Left cardiac atrium (tissue), 4 donors: ENCODE measurements around the gene GALNT16. TPM values are rescaled to one million over a fixed set of nuclear protein-coding genes. Genes with fewer than 3 reads are reported as not detected.
"Not testable (repeated sequence)": the region's sequence is repeated elsewhere in the genome, so short reads cannot be mapped to it uniquely, and the experiment has no call there.

Experiments used
- ATAC-seq, 2 donors: fragments of 200-7000 bp; cut with Tn5 transposase; one replicate each; pipeline ENCODE4 v1.9.1; 2020; ENCODE audit warnings: mild to moderate bottlenecking in 2 of 2, moderate library complexity in 2 of 2
- DNase-seq: peaks from one replicate; pipeline ENCODE4 v3.0.0-alpha.2; 2020
- intact Hi-C, 2 donors: fragments of 100-400 bp; cut with DNase I; formaldehyde crosslinking; loops; one replicate each; pipeline versions ENCODE4 v1.14.1 to v1.15.1; 2022 to 2023
- total RNA-seq, 2 donors: library from RNA; stranded (reverse); fragmentation: NEBNext Ultra II Directional; extraction: Animal tissue kit (Norgen Biotek cat#: 25700); gene quantifications; one replicate each; pipeline ENCODE4 v1.2.1, GENCODE V29; 2021
- donor health status: DM: no; HTN: yes; CAD: no.
- donor health status: DM: no; HTN: yes; CAD: no; lungs with severe emphysema.
- donor health status: DM: yes; HTN: yes; CAD: no.
- donor health status: Dilated cardiomyopathy.

Gene GALNT16
- total RNA-seq, 2 donors from 2014 or later: 28.8 to 50.0 TPM

DNA sequence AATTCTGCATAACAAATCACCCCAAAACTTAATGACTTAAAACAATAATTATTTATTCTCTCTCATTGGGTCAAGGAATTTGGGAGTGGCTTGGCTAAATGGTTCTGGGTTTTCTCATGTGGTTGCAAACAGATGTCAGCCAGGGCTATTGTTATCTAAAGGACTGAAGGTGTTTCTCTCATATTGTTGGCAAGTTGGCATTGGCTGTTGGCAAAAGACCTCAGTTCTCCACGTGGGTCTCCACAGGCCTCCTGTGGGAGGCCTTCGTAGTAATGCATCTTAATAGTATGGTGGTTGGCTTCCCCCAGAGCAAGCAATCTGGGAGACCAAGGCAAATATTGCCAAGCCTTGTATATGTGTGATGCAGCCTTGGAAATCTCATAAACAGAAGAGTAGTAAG, 14.4 kb downstream of the GALNT16 start:
- DNase-seq: no peak
- intact Hi-C loops: no loop called here

DNA sequence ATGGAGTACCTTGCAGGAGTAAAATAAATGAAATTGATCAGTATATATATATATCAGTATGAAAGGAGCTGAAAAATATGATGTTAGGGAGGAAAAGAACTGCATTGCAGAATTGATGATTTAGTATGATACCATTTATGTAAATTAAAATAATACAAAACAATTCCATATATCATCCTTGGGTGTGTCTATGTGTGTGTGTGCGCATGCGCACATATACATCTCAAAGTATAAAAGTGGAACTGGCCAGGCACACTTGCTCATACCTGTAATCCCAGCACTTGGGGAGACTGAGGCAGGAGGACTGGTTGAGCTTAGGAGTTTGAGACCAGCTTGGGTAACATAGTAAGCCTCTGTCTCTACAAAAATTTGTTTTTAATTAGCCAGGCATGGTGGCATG, 15.4 kb downstream of the GALNT16 start:
- DNase-seq (no peak), ATAC-seq (no peak)
- intact Hi-C loops: no loop called here

More for the DNA sequence above, 14.4 kb downstream of the GALNT16 start:
- ATAC-seq: peak; percentile 64 to 83

DNA sequence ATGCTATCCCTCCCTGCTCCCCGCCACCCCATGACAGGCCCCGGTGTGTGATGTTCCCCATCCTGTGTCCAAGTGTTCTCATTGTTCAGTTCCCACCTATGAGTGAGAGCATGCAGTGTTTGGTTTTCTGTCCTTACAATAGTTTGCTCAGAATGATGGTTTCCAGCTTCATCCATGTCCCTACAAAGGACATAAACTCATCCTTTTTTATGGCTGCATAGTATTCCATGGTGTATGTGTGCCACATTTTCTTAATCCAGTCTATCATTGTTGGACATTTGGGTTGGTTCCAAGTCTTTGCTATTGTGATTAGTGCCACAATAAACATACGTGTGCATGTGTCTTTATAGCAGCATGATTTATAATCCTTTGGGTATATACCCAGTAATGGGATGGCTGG, 17.4 kb downstream of the GALNT16 start:
- intact Hi-C loops, DNase-seq, ATAC-seq: not testable (repeated sequence)

DNA sequence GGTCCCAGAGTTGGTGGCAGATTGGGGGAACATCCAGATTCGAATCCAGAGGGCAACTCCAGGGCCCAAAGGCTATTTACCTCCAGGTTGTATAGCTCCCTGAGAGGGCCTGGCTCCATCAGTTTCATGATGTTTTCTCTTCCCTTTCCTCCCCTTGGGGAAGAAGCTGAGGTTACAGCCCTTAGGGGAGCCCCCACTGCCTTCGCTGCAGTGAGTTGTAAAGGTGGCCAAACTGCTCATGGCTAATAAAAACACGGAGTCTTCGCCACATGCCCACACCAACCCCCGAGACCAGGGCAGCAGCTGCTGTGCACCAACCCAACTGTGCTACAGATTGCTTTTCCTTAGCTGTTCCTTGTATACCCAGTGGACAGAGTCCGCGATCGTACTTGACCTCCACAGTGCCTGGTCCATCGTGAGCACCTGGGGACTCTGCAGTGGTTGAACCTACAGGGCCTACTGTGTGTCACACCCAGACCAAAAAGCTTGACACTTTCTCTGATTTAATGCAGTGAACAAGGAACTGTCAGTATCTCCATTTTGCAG, 20.9 kb downstream of the GALNT16 start:
- DNase-seq (no peak), ATAC-seq (no peak)
- intact Hi-C loops: no loop called here

DNA sequence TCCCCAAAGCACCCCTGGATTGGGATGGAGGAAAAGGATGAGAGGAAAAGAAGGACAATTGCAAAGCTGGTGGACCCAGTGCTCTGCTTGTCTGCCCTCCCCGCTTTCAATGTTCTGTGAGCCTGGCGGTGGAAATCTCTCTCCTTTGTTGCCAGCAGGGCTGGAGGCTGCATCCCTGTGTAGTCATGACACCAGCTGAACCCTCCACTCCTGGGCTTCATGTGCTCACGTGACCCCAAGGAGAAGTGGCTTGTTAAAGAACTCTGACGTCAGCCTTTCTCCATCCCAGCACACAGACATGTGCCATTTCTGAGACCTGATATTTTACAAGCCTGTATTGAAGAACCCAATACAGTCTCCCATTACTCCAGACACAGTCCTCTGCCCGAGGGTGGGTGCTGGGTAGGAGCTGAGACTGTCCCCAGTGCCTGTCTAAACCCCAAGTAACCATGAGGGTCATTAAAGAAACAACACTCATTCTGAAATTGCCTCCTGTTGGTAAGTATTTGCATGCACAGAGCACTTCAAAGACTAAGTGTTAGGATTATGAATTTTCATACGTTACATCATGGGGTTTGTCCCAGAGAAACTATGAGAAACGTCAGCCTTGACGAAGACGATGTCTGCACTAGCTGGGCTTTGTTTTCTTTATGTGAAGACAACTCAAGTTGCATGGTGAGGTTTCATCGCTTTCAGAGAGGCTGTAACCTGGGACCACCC, 21.7 kb downstream of the GALNT16 start:
- intact Hi-C loops: no loop called here
- peak; percentile 50 to 65 for ATAC-seq

DNA sequence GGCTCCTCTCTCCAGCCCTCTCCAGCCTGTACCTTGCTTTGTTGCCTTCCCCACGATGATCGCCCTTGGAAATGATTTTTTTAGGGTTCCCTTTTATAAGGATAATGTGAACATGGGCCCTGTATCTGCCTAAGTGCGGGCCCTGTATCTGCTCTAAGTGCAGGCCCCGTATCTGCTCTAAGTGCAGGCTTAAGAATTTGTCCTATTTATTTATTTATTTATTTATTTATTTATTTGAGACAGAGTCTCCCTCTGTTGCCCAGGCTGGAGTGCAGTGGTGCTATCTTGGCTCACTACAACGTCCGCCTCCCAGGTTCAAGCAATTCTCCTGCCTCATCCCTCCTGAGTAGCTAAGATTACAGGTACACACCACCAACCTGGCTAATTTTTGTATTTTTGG, 22.5 kb downstream of the GALNT16 start:
- DNase-seq (no peak), ATAC-seq (no peak)
- intact Hi-C loops: no loop called here

More for the DNA sequence above, 21.7 kb downstream of the GALNT16 start:
- DNase-seq: no peak

DNA sequence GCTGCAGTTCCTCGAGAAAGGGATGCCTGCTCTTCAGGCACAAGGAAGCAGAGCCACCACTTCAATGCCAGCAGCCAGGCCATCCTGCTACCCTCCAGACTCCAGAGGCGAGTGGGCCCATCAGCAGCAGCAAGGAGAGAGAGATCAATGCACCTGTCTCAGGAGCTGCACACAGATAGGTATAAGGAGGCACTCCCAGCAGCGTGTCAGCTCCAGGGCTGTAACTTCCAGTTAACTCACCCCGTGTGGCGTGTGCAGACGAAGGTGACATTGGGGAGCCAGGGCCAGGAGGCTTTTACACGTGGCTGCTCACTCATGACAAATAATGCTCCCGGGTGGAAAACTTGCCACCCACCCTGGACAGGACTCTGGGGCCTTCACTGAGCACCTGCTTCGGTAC, 24.2 kb downstream of the GALNT16 start:
- DNase-seq: no peak
- no peak for ATAC-seq
- intact Hi-C loops: no loop called here

DNA sequence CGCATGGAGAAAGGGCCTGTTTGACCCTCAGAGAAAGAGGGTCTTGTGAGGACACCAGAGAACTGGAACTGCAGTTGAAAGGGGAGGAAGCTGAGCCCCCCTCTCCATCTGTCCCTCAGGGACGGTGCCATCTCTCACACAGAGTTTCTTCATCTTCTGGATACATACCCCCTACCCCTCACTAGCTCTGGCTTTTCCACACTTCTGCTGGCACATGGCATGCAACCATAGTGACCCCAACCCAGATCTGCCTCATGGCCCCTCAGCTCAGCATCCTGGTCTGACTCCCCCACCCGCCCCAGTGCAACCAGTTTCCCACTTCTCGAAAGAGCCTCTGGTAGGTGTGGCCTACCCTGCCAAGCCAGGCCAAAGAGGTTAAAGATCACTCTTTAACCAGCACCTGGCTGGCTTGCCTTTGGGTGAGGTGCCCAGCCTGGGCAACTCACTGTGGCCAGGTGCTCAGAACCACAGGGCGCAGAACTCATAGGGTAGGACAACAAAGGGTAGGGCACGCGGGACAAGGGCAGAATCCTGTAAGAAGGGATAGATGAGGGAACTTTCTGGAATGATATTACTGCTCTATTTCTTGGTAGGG, 25.8 kb downstream of the GALNT16 start:
- intact Hi-C loops: no loop called here
- ATAC-seq (no peak), DNase-seq (no peak)

DNA sequence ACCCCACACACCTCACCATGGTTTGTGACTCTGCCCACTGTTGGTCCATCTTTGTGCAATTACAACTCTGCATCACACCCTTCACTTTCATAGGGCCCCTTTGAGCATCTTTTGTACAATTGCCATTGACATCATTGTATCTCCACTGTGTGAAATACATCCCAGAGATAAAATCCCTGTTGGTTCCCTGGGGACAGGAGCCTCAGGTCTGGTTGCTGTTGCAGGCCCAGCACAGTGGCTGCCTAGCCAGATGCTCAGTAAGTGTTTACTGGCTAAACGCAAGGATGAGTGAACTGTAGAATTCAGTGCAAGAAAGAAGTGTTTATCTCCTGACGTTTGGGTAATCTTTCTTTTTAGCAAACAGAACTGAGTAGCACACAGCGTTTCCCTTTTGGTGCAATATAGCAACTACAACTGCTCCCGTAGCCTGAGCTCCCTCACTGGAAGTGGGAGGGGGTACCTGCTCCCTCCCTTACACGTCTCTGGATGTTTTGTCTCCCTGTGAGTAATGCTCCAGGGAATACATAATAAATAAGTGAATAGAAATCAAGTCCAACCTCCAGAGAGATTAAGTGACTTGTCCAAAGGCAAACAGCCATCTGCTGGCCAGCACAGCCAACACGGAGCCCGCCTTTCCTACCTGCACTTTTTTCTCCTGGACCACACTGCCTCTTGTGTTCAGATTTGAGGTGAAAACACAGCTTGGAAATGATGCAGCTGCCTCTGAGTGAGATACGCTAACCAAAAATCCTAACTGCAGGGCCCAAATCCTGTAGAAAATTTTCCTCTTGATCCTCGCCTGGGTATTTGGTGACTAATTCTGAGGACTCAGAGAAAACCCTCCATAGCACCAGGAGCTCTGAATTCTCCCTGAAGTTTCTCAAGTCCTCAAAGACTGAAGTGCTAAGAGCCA, 27.4 kb downstream of the GALNT16 start:
- ATAC-seq (peak; percentile 4 to 6), DNase-seq (no peak)

DNA sequence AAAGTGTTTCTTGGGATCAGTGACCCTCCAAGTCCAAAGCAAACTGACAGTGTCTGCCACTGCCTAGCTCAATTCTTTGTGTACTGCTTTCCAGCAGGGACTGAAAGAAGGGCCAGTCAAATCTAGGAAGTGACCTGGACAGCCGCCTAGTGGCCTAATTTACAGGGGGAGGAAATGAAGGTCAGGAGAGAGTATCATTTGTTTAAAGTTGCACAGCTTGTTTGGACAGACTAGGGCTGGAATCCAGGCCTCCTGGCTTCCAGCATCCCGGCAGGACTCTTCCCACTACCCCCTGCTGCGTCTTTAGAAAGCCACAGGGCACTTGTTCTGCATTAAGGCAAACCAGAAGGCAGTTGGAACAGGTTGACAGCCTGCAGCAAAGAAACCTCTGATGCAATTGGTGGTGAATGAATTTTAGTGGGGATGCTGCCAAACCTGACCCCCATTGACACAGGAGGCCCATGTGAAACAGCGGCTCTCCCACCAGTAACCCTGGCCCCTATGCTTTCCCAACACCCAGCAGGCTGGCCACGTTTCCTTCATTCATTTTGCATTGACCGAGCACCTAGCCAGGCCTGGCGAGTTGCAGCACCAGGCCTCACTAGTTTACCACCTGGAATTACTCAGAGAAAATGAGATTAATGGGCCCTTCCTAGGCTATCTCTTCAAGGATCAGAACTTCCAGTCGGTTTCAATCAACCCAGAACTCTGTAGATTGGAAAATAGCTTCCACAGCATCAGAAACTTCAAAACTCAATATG, 28.2 kb downstream of the GALNT16 start:
- intact Hi-C loops: no loop called here
- peak; percentile 55 for DNase-seq
- peak; percentile 44 to 52 for ATAC-seq

More for the DNA sequence above, 27.4 kb downstream of the GALNT16 start:
- intact Hi-C loops: no loop called here

DNA sequence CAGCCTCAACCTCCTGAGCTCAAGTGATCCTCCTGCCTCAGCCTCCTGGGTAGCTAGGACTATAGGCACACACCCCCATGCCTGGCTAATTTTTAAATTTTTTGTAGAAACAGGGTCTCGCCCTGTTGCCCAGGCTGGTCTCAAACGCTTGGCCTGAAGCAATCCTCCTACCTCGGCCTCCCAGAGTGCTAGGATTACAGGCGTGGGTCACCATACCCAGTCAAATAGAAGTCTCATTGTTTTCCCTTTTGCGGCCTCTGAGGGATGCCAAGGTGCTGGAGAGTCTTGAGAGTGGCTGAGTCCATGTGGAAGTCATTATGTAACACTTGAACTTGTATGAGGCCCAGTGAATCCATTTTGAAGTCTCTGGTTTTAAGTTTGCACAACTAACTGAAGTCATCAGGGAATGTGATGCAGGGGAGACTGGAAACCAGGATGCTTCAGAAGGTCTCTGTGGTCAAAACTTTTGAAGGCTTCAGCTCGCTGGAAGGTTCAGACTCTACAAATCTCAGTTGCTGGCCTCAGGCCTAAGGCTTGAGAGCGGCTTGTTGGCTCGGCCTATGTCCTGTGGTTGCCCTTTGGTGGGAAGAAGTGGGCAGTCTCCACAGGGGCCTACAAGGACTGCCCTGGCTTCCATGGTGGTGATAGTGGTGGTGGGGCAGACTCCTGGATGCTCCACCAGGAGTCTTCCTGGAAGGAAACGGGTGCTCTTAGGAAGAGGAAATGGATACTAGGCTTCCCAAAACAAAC, 29.2 kb downstream of the GALNT16 start:
- intact Hi-C loops: no loop called here
- no peak for DNase-seq
- ATAC-seq: no peak

DNA sequence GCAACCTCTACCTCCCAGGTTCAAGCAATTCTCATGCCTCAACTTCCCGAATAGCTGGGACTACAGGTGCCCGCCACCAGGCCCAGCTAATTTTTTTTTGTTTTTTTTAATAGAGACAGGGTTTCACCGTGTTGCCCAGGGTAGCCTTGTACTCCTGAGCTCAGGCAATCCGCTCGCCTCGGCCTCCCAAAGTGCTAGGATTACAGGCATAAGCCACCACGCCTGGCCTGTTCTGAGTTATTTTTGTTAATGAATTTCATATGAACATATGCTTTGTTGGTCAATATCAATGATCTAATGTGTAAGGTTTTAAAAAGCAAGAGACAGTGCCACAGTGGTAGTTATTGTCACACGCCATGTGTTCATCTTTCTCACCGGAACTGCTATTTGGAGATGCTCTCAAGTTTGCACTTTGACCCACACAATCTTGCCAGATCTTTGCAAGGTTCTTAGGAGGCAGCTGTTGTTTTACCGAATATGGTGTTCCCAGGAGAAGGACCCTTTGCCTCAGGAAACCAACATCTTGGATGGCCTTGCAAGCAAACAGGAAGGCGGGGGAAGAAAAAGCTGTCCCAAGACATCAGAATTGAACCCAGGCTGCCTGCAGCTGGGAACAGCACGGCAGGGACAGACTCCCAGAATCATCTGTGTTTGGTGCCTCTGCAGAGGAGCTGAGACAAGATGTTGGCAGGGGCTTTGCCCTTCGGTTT, 30.0 kb downstream of the GALNT16 start:
- no peak for DNase-seq
- ATAC-seq: peak in 1 of 2 donors; percentile 17
- intact Hi-C loops: no loop called here

DNA sequence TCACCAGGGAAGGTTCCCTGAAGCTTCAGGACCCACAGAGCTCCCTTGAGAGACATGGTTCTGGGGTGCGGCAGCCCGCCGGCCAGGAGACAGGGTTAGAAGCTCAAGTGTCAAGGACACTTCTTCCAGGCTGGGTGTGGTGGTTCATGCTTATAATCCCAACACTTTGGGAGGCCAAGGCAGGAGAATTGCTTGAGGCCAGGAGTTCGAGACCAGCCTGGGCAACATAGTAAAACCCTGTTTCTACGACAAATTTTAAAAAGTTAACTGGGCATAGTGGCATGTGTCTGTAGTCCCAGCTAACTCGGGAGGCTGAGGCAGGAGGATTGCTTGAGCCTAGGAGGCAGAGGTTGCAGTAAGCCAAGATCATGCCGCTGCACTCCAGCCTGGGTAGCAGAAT, 30.9 kb downstream of the GALNT16 start:
- DNase-seq, intact Hi-C loops: not testable (repeated sequence)

DNA sequence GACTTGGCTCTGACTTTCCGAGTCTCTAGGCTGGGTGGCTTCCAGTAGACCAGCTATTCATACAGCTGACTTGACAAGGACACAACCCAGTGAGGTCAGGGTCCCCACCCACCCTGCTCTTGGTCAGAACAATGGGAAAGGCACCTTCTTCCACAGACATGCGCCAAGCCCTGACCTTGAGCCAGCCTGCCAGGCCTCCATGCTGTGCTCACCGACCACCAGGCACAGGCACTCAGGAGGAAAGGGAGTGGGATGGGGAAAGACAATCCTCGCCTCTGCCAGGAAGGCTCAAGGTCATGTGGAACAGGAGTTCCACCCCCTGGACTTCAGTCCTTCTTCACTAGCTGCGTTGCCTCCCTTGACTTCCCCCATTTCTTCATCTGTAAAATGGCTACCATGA, 31.4 kb downstream of the GALNT16 start:
- no peak for DNase-seq

More for the DNA sequence above, 30.9 kb downstream of the GALNT16 start:
- ATAC-seq: not testable (repeated sequence)

DNA sequence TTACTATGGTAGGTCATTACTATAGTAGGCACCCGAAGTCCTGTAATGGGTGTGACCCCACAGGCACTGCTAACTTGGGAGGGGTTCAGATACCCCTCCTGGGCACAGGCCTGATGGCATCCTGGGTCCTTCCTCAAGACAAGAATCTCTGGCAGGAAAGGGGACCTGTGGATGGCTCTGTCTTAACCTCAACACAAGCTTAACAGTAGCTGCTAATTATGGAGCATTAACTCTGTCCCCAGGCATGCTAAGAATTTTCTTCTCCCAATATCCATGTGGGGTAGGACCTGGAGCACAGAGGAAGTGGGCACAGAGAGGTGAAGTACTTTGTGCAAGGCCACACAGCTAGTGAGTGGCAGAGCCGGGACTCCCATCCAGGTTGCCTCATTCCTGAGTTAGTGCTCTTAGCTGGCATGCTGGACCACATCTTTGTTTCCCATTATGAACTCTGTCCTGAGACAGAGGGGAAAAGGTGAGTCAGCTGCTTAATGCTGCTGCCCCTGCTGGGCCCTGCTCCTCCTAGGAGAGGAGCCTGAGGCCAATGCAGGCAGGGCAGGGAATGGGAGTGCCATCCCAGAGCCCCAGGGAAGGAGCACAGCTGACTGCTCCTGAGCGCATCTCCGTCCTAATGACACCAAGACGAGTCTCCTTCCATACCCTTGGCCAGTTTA, 32.1 kb downstream of the GALNT16 start:
- intact Hi-C loops: no loop called here
- DNase-seq: no peak
- ATAC-seq: peak in 1 of 2 donors; percentile 11

More for the DNA sequence above, 31.4 kb downstream of the GALNT16 start:
- intact Hi-C loops: no loop called here
- ATAC-seq: no peak

DNA sequence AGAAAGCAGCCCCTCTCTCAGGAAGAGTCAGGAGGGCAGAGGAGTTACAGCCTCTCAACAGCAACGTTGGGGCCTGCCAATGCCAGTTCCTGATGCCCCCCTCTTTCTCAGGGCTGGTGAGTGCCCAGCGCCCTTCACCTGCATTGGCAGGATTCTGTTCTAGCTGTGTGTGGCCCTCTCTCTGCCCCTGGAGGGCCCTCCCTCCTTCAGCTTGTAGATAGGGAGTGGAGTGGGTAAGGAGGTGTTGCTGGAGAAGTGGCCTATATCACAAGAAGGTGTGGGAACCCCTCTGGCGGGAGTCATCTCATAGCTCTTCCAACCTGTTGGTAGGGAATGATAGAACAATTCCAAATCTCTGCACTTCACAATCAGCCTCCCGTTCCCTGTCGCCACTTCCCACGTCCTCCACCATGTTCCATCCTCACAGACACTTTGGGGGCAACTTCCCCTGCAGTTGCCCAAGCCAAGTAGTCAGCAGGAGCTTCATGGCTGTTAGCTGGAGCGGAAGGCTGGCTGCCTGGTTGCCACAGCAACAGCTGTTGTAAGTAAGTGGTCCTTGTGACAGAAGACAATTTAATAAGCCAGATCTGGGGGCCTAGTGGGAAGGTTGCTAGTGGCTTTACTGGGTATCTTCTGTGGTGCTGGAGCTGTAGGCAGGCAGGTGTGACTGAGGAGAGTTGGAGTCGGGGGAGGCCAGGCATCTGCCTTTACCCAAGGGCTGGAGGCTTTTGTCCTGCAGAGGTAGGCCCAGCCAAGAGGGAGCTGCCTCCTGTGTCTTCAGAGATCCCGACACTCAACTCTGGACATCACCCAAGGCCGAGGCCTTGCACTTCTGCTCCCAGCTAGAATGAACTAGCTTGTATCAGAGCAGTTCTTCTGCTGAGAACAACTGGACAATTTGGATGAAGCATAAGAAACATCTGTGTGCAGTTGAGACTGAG, 38.4 kb downstream of the GALNT16 start:
- intact Hi-C loops: no loop called here
- DNase-seq (no peak), ATAC-seq (peak; percentile 48 to 65)
